GM19455 (cell line): ENCODE measurements around the gene USP46.

ENCODE experiments used
- ATAC-seq: cut with Tn5 transposase; IDR thresholded peaks from one replicate; pipeline ENCODE4 v1.9.1; 2021; ENCODE audit not compliant: unreplicated experiment

USP46 gene

DNA sequence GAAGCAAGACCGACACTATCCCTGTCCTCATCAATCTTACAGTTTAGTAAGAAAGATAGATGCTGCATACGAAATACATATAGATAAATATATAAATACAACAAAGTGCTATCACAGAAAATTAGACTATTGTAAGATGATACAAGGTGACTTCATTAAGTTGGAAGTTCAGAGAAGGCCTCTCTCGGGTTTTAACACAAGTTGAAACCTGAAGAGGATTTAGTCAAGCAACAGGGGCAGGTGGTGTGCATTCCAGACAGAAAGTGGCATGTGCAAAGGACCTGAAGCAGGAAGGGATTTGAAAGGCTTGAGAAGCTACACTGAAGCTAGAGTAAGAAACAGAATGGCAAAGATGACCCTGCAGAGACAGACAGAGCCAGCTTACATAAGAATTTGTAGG is 36.5 kb downstream of the USP46 start:
- ATAC-seq = no peak

DNA sequence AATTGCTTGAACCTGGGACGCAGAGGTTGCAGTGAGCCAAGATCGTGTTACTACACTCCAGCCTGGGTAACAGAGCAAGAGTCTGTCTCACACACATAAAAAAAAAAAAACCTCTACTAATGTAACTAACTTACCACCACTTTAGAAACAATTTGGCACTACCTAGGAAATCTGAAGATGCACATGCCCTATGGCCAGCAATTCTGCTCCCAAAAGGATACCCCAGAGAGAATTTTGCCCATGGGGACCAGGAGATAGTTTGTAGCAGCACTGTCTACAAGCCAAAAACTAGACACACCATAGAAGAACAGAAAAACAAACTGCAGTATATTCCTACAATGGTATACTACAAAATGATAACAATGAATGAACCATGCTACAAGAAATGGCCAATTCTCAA is 37.5 kb downstream of the USP46 start:
- ATAC-seq = no peak

DNA sequence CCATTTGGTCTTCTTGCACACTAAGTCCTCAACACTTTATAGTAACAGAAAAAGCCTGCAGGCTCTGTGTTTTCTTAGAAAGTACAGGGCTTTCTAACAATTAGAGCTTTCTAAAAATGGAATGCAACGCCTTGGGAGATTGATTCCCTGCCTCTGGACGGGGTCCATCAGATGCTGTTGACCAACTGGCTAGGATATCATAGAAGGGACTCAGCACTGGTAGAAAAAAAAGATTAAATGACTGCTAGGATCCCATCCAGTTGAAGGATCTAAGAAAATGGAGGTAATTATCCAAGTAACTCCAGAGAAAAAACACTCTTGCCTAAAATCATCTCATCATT is 39.5 kb downstream of the USP46 start:
- ATAC-seq = no peak

DNA sequence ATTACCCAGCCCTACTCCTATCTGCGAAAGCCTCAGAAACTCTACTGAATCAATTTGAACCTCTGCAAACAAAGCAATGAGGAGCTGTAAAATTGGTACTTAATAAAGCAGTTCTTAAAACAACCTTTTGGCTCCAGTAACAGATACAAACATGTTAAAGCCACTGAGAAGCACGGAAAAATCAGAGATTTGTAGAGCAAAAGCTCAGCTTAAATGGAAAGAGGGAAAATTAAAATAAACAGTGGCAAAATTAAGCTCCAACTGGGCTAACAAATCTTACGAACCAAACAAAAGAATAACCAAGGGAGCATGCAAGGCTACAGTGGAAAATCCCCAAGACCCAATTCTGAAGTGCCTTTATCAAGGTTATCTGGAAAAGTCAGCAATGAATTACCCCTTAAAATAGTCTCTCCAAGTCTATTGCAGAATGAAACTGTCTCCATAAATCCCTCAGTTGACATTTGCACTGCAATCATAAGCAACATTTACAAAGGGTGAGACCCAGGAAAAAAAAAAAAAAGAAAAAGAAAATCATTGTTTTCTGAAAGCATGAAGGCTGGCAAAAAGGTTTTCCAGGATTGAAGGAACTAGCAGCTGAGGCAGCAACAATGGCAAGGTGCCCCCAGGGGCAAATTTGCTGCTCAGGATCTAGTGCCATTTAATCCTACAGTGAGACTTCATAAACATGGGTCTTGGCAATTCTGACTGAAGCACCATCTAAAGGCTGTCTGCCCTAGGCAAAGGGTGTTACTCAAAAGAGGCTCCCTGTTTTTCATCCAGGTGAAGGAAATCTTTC is 40.1 kb downstream of the USP46 start:
- no peak for ATAC-seq

DNA sequence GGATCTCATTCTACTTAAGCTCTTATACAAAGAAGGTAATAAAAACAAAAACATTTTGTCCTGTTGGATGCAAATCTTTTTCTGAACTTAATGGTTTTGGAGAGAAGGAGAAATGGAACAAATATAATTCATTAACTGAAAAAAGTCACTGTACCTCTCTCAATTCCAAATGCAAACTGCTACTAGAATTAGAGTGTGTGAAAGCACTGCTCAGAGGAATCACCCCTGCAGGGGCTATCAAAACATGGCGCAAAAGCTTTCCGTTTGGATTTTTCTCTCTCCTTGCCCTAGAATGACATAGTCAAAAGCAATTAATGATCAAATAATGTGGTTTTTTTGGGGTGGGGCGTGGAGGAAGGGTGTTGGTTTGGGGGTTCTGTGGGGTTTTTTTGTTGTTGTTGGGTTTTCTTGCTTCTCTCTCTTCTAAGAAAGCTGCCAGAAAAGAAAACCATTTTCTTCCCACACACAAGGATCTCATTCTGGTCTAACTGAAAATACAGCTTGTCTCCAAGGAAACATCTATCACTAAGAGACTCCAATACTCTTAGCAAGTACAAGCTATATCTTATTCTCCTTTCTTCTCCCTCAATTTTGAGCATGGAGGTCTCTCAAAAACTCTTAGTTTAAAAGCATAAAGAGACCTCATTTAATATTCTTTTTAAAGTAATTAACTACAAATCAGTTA is 41.6 kb downstream of the USP46 start:
- no peak for ATAC-seq

DNA sequence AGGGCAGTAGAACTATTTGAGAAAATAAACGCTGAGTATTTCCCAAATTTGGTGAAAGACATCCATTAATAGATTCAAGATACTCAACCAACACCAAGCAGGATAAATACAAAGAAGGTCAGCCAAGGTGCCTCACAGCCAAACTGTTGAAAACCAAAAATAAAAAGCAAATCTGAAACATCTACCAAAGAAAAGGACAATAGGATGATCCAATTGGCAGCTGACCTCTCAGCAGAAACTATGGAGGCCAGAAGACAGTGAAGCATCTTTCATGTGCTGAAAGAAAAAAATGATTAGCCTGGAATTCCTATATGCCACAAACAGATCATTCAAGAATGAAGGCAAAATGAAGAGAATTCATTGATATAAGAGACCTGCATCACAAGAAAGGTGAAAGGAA is 44.9 kb downstream of the USP46 start:
- no peak for ATAC-seq

DNA sequence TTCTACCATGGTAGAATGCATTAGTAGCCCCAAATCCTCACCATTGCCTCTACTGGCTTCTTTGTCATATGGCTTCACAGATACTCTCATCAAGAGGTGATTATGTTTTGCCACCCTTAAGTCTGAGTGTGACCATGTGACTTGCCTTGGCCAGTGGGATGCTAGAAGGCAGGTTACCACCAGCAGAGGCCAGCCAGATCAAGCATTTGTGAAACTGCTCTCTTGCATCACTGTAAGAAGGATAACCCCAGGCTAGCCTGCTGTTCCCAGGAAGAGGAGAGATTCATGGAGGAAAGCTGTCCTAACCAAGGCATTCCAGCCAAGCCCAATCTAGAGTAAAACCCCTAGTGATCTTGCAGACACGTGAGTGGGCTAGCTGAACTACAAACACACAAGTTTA is 46.8 kb downstream of the USP46 start:
- ATAC-seq = no peak

DNA sequence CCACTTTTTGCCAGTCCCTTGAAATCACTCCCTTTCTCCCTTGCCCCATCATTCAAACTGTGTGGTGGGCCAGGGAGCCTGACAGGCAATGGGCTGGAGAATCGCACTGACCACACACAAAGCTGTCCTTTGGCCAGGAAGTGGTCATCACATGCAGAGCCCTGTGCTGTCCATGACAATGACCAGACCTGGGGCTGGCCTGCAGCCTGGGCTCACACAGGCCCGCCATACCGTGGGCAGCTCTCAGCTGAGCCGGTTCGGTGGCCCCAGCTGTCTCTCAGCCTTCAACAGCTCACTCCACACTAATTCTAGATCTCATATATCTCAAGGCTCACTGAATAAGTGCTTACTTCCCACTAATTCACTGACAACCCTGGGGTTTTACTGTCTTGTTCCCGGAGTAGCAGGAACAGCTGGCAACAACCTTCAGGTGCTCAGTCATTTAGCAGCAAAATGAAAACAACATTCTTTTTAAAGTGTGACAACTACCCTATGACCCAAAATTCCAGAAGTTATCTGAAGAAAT is 48.0 kb downstream of the USP46 start:
- ATAC-seq = no peak

DNA sequence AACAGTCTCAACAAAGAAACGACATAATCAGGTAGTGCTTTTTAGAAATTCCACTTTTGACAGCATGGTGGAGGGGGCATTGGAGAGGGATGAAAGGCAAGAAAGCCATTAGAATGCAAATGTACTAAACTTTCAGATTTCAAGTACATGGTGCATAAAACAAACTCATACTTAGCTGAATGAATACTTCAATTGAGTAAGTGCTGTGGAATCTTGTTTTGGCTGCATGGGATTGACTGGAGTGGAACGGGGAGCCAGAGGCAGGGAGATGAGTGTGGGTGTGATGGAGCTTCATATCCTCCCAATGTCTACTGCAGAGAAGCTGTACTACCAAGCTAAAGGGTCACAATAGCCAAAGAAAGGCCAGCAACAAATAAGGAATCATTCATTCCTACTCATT is 52.4 kb downstream of the USP46 start:
- ATAC-seq = no peak

DNA sequence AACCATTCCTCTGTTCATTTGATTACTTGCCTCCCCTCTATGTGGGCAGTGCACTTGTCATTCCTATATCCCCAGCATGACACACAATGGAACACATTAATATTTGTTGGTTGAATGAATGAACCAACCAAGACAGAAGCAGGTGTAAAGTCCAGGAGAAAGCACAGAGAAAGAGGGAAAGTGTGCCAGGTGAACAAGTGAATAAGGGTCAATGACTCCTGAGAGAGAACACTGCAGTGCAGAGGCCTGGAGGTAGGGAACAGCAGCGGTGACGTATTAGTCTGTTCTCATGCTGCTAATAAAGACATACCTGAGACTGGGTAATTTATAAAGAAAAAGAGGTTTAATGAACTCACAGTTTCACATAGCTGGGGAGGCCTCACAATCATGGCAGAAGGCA is 53.1 kb downstream of the USP46 start:
- ATAC-seq = no peak

DNA sequence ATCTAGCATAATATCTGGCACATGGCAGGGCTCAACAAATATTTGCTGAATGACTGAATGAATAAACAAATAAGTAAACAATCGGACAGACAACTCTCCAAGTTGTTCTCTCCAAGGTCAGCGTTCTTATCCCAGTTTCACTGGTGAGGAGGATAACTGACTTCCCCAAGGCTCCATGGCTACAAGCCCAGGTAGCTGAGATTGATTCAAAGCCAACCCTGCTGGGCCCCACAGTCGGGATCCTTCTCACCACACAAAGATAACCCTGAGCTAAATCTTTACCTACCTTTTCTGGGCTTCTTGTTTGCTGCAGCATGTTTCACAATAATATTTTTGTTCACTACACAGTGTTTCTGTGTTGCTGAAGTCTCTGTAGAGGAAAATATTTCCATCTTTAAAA is 54.9 kb downstream of the USP46 start:
- ATAC-seq = no peak

DNA sequence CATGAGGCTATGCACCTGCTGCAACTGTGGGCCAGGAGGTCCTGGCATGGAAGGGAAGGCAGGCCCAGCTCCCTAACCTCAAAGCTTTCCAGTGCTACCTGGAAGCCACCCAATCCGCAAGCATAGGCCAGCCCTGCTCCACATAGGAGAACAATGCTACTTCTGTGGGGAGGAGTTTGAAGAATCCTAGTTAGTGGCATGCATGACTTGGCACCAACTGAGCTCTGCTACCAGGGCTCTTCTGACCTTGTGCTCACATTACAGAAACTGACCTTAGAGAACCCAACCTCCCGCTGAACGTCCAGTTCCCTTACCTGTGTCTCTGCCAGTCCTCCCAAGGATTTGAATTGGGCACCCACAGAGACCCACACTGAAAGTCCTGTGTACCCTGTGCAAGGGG is 58.8 kb downstream of the USP46 start:
- no peak for ATAC-seq

DNA sequence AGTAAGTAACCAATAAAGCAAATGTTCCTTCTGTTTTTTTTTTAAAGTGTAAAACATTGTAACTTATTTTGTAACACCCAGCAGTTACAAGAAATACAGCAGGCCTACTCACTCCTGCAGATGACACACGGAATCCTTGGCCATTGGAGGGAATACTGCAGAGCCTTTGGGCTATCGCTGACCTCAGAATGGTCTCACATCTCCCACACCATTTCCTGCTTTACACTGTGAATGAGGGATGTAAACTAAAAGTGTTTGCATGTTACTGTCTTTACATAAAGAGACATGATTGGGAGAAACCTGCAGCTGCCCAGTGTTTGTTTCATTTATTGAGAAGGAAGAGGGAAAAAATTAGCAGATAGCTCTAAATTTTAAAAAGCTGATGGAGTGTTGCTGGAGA is 64.1 kb downstream of the USP46 start:
- ATAC-seq = no peak

DNA sequence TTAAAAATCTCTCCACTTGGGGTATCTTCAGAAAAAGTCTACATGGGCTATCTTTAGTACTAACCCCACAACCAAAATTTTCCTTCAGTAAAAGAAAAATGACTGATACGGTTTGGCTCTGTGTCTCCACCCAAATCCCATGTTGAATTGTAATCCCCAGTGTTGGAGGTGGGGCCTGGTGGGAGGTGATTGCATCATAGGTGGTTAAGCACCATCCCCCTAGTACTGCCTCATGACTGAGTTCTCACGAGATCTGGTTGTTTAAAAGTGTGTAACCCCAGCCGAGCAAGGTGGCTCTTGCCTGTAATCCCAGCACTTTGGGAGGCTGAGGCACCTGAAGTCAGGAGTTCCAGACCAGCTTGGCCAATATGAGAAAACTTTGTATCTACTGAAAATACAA is 66.8 kb downstream of the USP46 start:
- ATAC-seq = no peak

DNA sequence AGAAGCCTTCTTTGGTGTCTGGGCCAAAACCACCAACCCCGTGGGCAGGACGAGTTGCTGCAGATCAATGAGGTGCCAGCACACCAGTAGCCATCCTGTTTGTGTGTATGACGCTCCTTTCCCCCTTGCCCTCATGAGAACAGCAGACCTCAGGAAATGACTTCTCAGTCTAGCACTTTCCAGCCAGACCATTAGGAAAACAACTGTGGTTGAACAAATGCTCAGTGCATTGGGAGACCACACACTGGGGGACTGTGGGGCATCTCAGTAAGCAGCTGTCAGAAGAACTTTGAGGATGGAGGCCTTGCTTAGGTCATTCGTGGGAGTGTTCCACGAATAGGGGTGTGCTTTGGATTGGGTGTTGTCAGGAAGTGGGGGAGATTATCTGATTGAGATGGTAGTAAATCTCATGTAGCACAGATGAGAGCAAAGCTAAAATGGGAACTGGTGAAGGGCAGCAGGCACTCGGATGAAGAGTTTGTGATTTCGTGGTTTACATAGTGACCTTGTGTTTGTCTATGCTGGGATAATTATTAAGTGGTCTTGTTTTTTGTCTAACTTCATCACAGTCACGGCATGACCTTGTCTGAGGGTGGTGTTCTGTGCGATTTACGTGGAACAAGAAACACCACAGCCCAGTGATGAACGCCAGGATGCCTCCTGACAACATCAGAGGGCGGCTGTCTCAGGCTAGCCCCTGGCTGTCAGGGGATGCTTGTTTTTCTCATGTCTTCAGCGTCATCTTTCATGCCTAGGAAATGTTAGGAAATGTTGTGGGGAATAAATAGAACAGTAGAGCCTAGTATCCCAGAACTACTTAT is 70.1 kb downstream of the USP46 start:
- no peak for ATAC-seq

DNA sequence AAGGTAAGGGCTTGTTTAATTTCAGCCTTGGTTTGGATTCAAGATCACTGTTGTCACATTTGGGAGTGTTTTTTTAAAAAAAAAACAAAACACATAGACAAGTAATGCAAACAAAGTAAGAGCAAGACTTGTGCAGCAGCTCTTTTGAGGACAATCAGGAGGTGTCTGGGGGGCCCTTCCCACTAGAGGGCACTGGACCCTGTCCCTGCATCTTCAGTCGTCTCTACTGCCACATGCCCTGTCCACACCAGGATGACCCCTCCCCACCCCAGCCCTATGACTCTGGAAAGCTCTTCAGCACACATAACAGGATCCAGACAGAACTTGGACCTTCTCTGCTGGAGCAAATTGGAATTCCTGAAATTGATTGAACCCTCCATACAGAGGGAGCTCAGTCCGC is 71.0 kb downstream of the USP46 start:
- no peak for ATAC-seq

DNA sequence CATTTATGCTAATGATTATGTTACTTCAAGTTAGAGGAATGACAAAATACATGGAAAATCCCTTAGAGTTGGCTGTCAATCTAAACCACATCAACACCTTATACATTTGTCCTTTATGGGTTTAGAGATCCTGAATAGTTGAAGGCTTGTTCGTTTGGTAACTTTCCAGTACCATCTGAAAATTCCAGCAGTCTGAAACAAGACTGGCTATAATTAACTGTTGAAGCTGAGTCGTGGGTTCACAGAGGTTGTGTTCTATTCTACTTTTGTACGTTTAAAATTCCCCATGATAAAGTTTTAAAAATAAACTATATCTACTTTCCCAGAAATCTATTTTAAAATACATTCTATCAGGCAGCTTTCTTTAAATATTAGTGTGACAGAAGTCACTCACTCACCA is 73.0 kb downstream of the USP46 start:
- no peak for ATAC-seq

DNA sequence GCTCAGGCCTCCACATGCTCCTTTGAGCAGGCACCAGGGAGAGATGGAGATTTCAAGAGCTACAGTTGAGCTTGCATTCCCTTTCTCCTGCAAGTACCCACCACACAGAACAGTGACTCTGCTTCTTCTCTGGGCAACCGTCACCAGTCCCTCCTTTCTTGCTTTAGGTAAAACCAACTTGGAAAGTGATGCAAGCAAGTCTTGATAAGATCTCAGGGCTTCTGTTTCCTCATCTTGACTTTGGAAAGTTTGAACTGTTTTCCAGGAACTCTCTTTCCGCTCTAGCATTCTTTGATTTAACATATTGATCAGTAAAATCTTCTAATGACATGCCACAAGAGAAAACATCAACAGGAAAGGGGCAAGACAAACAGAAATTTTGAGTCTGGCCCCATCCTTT is 73.7 kb downstream of the USP46 start:
- ATAC-seq = no peak

DNA sequence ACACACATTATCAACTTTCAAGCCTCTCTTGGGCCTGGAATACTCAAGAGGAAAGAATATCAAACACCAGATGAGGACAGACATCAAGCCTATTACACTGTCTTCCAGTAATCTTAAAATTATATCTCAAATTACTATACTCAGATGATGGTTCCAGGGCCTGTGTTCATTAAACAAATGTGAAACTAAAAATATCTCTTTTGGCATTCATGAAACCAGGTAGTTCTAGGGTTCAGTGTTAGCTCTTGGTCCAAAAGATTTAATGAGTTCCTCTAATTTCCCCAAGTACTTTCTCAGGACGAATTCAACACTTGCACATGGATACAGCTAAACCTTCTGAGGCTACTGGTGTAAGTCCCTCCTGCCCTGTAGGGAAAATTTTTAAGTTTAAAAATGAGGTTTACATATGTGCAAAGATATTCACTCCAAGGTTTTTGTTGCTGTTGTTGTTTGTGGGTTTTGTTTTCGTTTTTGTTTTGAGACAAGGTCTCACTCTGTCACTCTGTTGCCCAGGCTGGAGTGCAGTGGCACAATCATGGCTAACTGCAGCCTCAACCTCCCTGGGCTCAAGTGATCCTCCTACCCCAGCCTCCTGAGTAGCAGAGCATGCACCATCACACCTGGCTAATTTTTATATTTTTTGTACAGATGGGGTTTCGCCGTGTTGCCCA is 79.4 kb downstream of the USP46 start:
- ATAC-seq = peak; percentile 53

DNA sequence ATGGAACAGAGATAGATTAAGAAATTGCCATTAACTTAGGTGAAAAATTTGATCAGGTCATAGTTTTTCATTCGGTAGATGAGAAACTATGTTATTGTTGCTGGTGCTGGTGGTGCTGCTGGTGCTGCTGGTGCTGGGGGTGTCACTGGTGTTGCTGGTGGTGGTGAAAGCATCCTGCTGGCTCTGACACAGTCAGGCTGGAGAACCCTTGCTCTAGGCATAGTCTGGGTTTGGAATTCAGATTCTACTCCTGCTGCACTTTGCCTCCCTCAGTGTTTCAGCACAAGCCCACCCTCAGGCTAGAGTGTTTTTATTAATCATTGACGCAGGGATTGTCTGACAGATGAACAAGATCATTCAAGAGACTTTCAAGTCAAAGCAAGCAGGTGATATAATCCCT is 80.2 kb downstream of the USP46 start:
- no peak for ATAC-seq

DNA sequence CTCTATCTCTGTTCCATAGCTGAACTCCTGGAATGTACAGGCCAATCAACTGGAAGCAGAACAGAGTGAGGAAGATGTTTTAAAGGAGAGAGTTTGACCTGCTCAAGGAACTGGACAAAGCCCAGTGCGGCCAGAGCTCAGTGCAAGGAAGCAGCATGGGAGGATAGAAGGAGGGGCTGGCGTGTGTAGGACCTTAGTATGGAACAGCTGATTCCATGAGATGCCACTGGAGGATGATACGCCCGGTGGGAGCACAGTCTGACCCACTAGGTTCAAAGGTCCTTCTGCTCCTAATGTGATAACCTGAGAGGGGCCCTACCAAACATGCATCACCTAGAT is 81.5 kb downstream of the USP46 start:
- ATAC-seq = no peak
